CD14-positive monocyte (primary cell): ENCODE measurements around the gene HSPB9. TPM values are rescaled to one million over a fixed set of nuclear protein-coding genes. Genes with fewer than 3 reads are reported as not detected.
A peak's percentile ranks its signal among the peaks of the same experiment; 100 is the strongest.

Source experiments
- DNase-seq, 3 donors: peaks; one replicate each; pipeline ENCODE4 v3.0.0-alpha.2; 2011 to 2022
- H2AFZ ChIP-seq: 2 replicates; pipeline ENCODE4 v1.6.0; 2012; ENCODE audit warnings: mild to moderate bottlenecking, low read depth, low read length, inconsistent platforms; ENCODE audit not compliant: insufficient read depth, poor library complexity, severe bottlenecking
- H3K27ac ChIP-seq, 2 donors: 1 replicate in 1 of 2; 2 replicates in 1 of 2; pipeline ENCODE4 v1.5.1; 2012 to 2013; ENCODE audit warnings: low read length in 2 of 2, control low read depth in 1 of 2, inconsistent platforms in 1 of 2, low read depth in 1 of 2, mild to moderate bottlenecking in 1 of 2
- H3K27me3 ChIP-seq, 2 donors: one replicate each; pipeline versions ENCODE4 v1.6.0 to v1.6.1; 2011 to 2013; ENCODE audit warnings: low read length in 2 of 2; ENCODE audit not compliant: control insufficient read depth in 2 of 2, insufficient read depth in 2 of 2
- H3K36me3 ChIP-seq, 2 donors: replicated peaks in 1 of 2; 1 replicate in 1 of 2; 2 replicates in 1 of 2; pipeline versions ENCODE4 v1.5.1 to v1.6.1; 2012 to 2013; ENCODE audit warnings: low read length in 2 of 2, control low read depth in 1 of 2, inconsistent platforms in 1 of 2, mild to moderate bottlenecking in 1 of 2; ENCODE audit not compliant: insufficient read depth in 2 of 2, control insufficient read depth in 1 of 2
- H3K4me1 ChIP-seq, 2 donors: 1 replicate in 1 of 2; 2 replicates in 1 of 2; pipeline versions ENCODE4 v1.5.1 to v1.6.1; 2012 to 2013; ENCODE audit warnings: low read length in 2 of 2, control low read depth in 1 of 2, inconsistent platforms in 1 of 2, mild to moderate bottlenecking in 1 of 2, moderate library complexity in 1 of 2; ENCODE audit not compliant: insufficient read depth in 2 of 2, control insufficient read depth in 1 of 2
- H3K4me2 ChIP-seq: replicated peaks from 2 replicates; pipeline ENCODE3; 2012; ENCODE audit warnings: low read length, moderate library complexity, mild to moderate bottlenecking; ENCODE audit not compliant: poor library complexity, severe bottlenecking; ENCODE audit errors: extremely low read depth
- H3K4me3 ChIP-seq, 3 experiments: fragments of 200-600 bp in 1 of 3; sonication (generic) in 1 of 3; replicated peaks in 1 of 3; 1 replicate in 2 of 3; 2 replicates in 1 of 3; pipeline ENCODE4 v1.5.1; 2011 to 2013; ENCODE audit warnings: low read length in 3 of 3, mild to moderate bottlenecking in 3 of 3, control low read depth in 2 of 3, low read depth in 2 of 3, inconsistent platforms in 1 of 3, moderate library complexity in 1 of 3
- H3K79me2 ChIP-seq: 2 replicates; pipeline ENCODE4 v1.6.0; 2012; ENCODE audit warnings: mild to moderate bottlenecking, control low read depth, inconsistent platforms, low read length, moderate library complexity; ENCODE audit not compliant: insufficient read depth
- H3K9ac ChIP-seq: 2 replicates; pipeline ENCODE4 v1.6.0; 2017; ENCODE audit warnings: low read length, mild to moderate bottlenecking; ENCODE audit not compliant: insufficient read depth, poor library complexity, severe bottlenecking
- H3K9me3 ChIP-seq, 2 donors: replicated peaks in 1 of 2; 1 replicate in 1 of 2; 2 replicates in 1 of 2; pipeline versions ENCODE4 v1.5.1 to v1.6.1; 2012 to 2013; ENCODE audit warnings: low read length in 2 of 2, control low read depth in 1 of 2; ENCODE audit not compliant: control insufficient read depth in 1 of 2, insufficient read depth in 1 of 2
- H4K20me1 ChIP-seq: 2 replicates; pipeline ENCODE4 v1.6.0; 2012; ENCODE audit warnings: mild to moderate bottlenecking, low read length, control low read depth, moderate library complexity; ENCODE audit not compliant: insufficient read depth
- H3K27ac Mint-ChIP-seq, 7 donors: one replicate each; pipeline ENCODE4 v1.8.0; 2020; ENCODE audit warnings: mild to moderate bottlenecking in 7 of 7, mixed read lengths in 7 of 7, moderate library complexity in 6 of 7, inconsistent platforms in 2 of 7
- H3K27me3 Mint-ChIP-seq, 3 donors: one replicate each; pipeline ENCODE4 v1.8.0; 2021 to 2022; ENCODE audit warnings: low read depth in 3 of 3, mild to moderate bottlenecking in 3 of 3, mixed read lengths in 3 of 3, moderate library complexity in 3 of 3, inconsistent platforms in 1 of 3
- H3K36me3 Mint-ChIP-seq, 2 donors: one replicate each; pipeline ENCODE4 v1.8.0; 2020; ENCODE audit warnings: mixed read lengths in 2 of 2, inconsistent platforms in 1 of 2, mild to moderate bottlenecking in 1 of 2
- H3K4me1 Mint-ChIP-seq: one replicate; pipeline ENCODE4 v1.8.0; 2020; ENCODE audit warnings: mild to moderate bottlenecking, mixed read lengths
- H3K4me3 Mint-ChIP-seq, 2 donors: one replicate each; pipeline ENCODE4 v1.8.0; 2020; ENCODE audit warnings: mild to moderate bottlenecking in 2 of 2, mixed read lengths in 2 of 2, moderate library complexity in 1 of 2
- H3K9me3 Mint-ChIP-seq, 7 donors: one replicate each; pipeline ENCODE4 v1.8.0; 2020 to 2022; ENCODE audit warnings: mixed read lengths in 7 of 7, mild to moderate bottlenecking in 6 of 7, moderate library complexity in 6 of 7, inconsistent platforms in 2 of 7
- CTCF ChIP-seq: fragments of 200-600 bp; IDR thresholded peaks from one replicate; pipeline ENCODE4 v1.8.0; 2022; ENCODE audit warnings: antibody characterized with exemption, mild to moderate bottlenecking
- WGBS: methylation state at CpG from one replicate; pipeline ENCODE4 v1.1.5; 2013; ENCODE audit warnings: missing lambda C conversion rate; ENCODE audit not compliant: insufficient coverage; 5-methylcytosine and 5-hydroxymethylcytosine counted together
- intact Hi-C, 2 donors: fragments of 100-400 bp; cut with micrococcal nuclease; formaldehyde crosslinking; loops; one replicate each; pipeline versions ENCODE4 v1.15.0 to v1.15.1; 2023
- polyA plus RNA-seq, 3 donors: library from polyadenylated mRNA; depleted of rRNA in 1 of 3; unstranded in 2 of 3; stranded (reverse) in 1 of 3; fragments of 300-500 nt in 2 of 3; fragments of >200 nt in 1 of 3; fragmentation: Illumina TruSeq in 2 of 3; gene quantifications; 1 replicate in 2 of 3; 2 replicates in 1 of 3; pipeline ENCODE4 v1.2.3, GENCODE V29; 2012 to 2021

The HSPB9 gene
- polyA plus RNA-seq, 3 donors, result 0.04 TPM; not detected in 2

- H3K4me3 ChIP-seq, result peak within 1 kb of the TSS in 1 of 3 experiments; percentile 43
- intact Hi-C loops, result no loop called here
Observed at GRCh38 chr17:42097691-42098631, 24.6 kb upstream of the HSPB9 start, which contains the start of gene ZNF385C. Gene ZNF385C, minus strand, starts transcription at chr17:42098473. Its CDS starts 35,417 bp downstream, at chr17:42063056.

More at GRCh38 chr17:42097691-42098631, 24.6 kb upstream of the HSPB9 start, which contains the start of gene ZNF385C:
- Mint-ChIP-seq H3K36me3 (peaks cover 5 to 6% of the 10 kb centered on the region in 2 donors), H3K4me1 (peaks cover 14% of the 10 kb centered on the region), H3K27ac (peak within 1 kb of the TSS in 2 of 7 donors; percentile 31 to 41), H3K4me3 (peak within 1 kb of the TSS; percentile 12 to 78), H3K27me3 (peaks cover 24 to 28% (median 25%) of the 10 kb centered on the region in 3 donors), H3K9me3 (no peaks in the 10 kb centered on the region)
- peak within 1 kb of the TSS; percentile 60 for H3K4me2 ChIP-seq
- H3K27ac ChIP-seq, result no peak within 1 kb of the TSS
- TF ChIP-seq CTCF, result no peak
- H2AFZ ChIP-seq, result peak within 1 kb of the TSS; percentile 65
- peaks cover 0 to under 1% of the 10 kb centered on the region in 2 donors for H3K36me3 ChIP-seq
- peak within 1 kb of the TSS; percentile 8 for H3K9ac ChIP-seq
- DNase-seq, result no peak
- H4K20me1 ChIP-seq, result no peaks in the 10 kb centered on the region
- no peaks in the 10 kb centered on the region for H3K79me2 ChIP-seq
- 15% methylated on average over 31 of the region's 52 CpGs for WGBS
- H3K4me1 ChIP-seq, result peaks cover 6 to 7% of the 10 kb centered on the region in 2 donors
- H3K27me3 ChIP-seq, result peaks cover 13 to 24% of the 10 kb centered on the region in 2 donors
- H3K9me3 ChIP-seq, result no peaks in the 10 kb centered on the region
